D721Med (cell line): Measurements from ENCODE around the gene ABI2.
"Not testable (repeated sequence)": the region's sequence is repeated elsewhere in the genome, so short reads cannot be mapped to it uniquely, and the experiment has no call there.

Source experiments
- DNase-seq: peaks from one replicate; pipeline ENCODE4 v3.0.0; 2011; ENCODE audit warnings: low spot score; ENCODE audit not compliant: insufficient read length
- FAIRE-seq: peaks from 2 replicates; lab custom pipeline; 2011; peaks lifted over from hg19 to GRCh38; lab: Jason Lieb, UNC
- TF ChIP-seq, protein P1 (sequence below): IDR thresholded peaks from 2 replicates; pipeline ENCODE4 v1.5.1; 2012; ENCODE audit warnings: mild to moderate bottlenecking, control low read depth; ENCODE audit not compliant: insufficient read depth; ENCODE audit errors: missing control alignments

The ABI2 gene

DNA sequence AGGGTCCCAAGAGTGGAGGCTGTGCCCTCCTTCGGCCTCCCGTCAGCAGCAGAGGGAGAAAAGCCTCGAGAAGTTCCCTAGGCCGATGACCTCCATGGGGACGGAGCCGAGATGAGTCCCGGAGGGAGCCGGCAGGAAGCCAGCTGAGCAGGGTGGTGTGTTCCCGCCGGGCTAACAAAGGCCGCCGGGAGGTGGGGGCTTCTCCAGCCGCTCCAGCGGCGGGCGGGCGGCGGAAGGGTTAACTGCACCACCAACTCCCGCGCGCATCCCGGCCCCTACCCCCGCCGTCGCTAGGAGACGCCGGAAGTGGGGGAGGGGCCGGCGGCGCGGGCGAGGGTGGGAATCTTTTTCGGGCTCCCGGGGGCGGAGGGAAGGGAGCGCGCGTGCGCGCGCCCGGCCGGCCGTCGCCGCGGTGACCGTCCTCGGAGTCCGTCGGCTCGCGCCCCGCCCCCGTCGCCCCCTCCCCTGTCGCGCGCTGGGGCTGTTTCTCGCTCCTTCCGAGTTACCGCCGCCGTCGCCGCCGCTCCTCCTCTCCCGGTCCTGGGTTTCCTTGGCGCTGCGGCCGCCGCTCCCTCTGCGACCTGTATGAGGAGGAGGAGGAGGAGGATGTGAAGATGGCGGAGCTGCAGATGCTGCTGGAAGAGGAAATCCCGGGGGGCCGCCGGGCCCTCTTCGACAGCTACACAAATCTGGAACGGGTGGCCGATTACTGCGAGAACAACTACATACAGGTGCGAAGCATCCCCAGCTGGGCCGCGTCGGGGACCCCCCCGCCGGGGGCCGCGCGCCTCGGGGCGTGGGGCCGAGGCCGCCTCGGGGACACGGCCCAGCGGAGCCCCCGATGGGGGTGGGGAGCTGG lies at the start of gene ABI2:
Gene ABI2, plus strand, starts transcription at position 494 of the 859 bp plus-strand sequence. Its CDS starts 121 bp downstream, at position 615.
- peak; percentile 92 for DNase-seq
- TF ChIP-seq, protein P1, sequence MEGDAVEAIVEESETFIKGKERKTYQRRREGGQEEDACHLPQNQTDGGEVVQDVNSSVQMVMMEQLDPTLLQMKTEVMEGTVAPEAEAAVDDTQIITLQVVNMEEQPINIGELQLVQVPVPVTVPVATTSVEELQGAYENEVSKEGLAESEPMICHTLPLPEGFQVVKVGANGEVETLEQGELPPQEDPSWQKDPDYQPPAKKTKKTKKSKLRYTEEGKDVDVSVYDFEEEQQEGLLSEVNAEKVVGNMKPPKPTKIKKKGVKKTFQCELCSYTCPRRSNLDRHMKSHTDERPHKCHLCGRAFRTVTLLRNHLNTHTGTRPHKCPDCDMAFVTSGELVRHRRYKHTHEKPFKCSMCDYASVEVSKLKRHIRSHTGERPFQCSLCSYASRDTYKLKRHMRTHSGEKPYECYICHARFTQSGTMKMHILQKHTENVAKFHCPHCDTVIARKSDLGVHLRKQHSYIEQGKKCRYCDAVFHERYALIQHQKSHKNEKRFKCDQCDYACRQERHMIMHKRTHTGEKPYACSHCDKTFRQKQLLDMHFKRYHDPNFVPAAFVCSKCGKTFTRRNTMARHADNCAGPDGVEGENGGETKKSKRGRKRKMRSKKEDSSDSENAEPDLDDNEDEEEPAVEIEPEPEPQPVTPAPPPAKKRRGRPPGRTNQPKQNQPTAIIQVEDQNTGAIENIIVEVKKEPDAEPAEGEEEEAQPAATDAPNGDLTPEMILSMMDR, result no peak
- no peak for FAIRE-seq

DNA sequence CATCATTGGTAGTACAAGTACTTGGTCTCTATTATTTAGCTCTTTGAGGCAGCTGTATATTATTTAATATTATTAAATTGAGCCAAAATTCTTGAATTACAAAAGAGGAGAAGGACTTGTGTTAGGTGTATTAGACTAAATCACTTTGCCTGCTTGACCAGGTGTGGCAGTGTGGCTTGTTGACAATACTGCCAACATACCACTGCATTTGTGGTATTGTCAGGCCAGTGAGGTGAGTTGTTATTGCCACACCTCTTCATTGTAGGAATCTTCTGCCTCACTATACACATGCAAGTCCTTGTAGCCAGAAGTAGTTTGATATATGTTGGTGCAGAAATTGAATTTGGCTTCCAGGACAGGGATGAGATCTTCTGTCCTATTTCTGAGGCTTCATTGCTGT lies 48.9 kb upstream of the ABI2 start:
- DNase-seq, result no peak
- FAIRE-seq, result no peak
- TF ChIP-seq, protein P1, result no peak

DNA sequence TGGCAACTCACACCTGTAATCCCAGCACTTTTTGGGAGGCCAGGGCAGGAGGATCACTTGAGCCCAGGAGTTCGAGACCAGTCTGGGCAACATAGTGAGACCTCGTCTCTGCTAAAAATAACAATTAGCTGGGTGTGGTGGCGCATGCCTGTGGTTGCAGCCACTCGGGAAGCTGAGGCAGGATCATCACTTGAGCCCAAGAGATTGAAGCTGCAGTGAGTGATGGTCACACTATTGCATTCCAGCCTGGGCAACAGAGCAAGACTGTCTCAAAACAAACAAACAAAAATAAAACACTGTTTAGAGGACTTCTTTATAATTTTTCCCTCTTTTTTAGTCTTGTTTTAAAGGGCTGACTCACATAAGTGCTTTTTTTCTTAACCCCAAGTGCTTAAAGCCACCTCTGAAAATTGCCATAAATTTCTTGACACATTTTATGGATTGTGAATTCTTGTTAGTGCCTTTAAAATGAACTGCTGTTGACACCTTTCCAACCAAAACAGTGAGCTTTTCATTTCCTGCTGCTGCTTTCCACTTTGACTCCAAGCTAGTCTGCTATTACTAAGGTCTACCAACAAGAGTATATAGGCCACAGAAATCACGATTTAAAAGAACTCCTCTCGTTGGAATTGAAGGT lies 47.6 kb upstream of the ABI2 start:
- FAIRE-seq, result no peak
- no peak for DNase-seq
- TF ChIP-seq, protein P1, result no peak

DNA sequence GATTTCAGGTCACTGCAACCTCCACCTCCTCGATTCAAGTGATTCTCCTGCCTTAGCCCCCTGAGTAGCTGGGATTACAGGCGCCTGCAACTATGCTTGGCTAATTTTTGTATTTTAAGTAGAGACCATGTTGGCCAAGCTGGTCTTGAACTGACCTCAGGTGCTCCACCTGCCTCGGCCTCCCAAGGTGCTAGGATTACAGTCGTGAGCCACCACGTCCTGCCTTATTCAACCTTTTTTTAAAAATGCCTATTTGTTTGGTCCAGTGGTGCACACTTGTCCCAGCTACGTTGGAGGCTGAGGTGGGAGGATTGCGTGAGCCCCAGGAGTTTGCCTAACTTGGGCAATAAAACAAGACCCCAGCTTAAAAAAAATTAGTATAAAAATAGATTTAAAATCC lies 46.1 kb upstream of the ABI2 start:
- DNase-seq (no peak), FAIRE-seq (no peak)
- TF ChIP-seq, protein P1, result no peak

DNA sequence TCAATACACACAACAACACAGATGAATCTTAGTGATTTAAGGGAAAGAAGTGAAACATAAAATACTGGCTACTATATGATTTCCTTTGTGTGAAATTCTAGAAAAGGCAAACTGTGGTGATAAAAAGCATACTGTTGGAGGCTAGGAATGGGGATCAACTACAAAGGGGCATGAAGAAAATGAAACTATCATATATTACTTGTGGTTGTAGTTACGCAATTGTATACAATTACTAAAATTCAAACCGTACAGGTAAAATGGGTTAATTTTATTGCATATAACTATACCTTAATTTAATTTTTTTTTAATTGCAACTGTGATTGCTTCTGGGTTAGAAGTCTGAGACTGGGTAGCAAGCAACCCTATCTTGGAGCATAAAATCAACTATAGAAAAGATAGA lies 41.7 kb upstream of the ABI2 start:
- FAIRE-seq (no peak), DNase-seq (no peak)
- TF ChIP-seq, protein P1, result no peak

DNA sequence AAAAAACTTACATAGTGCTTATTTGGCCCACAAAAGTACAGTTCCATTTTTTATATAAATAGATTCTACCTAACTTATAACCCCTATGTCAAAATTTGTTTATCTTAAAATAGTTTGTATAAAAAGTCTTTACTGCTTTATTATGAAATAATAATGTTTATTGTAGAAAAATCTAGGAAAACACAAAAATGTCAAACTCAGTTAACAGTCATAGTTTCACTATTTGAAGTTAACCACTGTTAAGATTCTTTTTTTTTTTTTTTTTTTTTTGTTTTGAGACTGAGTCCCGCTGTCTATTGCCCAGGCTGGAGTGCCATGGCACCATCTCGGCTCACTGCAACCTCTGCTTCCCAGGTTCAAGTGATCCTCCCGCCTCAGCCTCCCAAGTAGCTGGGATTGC lies 26.5 kb upstream of the ABI2 start:
- no peak for FAIRE-seq
- no peak for DNase-seq
- TF ChIP-seq, protein P1, result no peak

GRCh38 chr2:203302586-203302985 lies 25.6 kb upstream of the ABI2 start:
- not testable (repeated sequence) for DNase-seq, FAIRE-seq
